Astrocyte of the cerebellum (primary cell): ENCODE results near the gene GAN.

Experiments used
- DNase-seq: peaks from one replicate; pipeline ENCODE4 v3.0.0-alpha.2; 2011; ENCODE audit warnings: low read depth
- H3K4me3 ChIP-seq: 2 replicates; pipeline ENCODE4 v1.5.1; 2011; ENCODE audit warnings: mild to moderate bottlenecking, low read depth, low read length, moderate library complexity
- in situ Hi-C: cut with HindIII; loops from 2 replicates; pipeline ENCODE4 v1.10.0; 2017; ENCODE audit warnings: low sequenced_read_pairs
- TF ChIP-seq, protein P1 (sequence below): IDR thresholded peaks from 2 replicates; pipeline ENCODE4 v1.5.1; 2012; ENCODE audit warnings: low read length, low read depth, moderate library complexity, mild to moderate bottlenecking; ENCODE audit errors: missing control alignments

The GAN gene

DNA sequence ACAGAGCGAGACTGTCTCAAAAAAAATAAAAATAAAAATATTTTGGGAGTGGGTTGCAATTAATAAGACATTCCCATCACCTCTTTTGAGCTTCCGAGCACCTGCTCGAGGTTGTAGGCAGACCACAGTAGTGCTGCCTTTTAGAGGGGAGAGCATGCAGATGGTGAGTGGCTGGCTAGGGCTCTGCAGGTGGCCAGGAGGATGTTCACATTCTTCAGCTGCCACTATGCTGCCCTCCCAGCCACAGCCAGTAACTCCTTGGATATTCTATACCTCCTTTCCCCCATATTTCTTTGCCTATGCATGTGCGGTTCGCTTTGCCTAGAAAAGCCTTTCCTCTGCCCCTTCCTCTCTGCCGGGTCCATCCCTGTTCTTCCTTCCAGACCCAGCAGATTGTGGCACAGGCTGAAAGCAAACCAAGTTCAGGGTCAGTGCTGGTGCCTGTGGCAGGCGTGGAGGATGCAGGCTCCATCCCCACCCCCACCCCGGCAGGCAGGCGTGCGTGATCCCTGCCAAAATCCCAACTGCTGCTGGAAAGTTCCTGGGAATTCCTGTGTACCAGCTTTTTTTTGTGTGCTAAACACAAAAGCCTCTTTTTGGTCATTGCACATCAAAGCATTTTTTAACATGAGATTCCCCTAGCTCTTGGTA lies 96.0 kb downstream of the GAN start:
- no peak for DNase-seq
- TF ChIP-seq, protein P1, sequence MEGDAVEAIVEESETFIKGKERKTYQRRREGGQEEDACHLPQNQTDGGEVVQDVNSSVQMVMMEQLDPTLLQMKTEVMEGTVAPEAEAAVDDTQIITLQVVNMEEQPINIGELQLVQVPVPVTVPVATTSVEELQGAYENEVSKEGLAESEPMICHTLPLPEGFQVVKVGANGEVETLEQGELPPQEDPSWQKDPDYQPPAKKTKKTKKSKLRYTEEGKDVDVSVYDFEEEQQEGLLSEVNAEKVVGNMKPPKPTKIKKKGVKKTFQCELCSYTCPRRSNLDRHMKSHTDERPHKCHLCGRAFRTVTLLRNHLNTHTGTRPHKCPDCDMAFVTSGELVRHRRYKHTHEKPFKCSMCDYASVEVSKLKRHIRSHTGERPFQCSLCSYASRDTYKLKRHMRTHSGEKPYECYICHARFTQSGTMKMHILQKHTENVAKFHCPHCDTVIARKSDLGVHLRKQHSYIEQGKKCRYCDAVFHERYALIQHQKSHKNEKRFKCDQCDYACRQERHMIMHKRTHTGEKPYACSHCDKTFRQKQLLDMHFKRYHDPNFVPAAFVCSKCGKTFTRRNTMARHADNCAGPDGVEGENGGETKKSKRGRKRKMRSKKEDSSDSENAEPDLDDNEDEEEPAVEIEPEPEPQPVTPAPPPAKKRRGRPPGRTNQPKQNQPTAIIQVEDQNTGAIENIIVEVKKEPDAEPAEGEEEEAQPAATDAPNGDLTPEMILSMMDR, result no peak
- in situ Hi-C loops, result no loop called here
- no peak overlapping the region for H3K4me3 ChIP-seq

DNA sequence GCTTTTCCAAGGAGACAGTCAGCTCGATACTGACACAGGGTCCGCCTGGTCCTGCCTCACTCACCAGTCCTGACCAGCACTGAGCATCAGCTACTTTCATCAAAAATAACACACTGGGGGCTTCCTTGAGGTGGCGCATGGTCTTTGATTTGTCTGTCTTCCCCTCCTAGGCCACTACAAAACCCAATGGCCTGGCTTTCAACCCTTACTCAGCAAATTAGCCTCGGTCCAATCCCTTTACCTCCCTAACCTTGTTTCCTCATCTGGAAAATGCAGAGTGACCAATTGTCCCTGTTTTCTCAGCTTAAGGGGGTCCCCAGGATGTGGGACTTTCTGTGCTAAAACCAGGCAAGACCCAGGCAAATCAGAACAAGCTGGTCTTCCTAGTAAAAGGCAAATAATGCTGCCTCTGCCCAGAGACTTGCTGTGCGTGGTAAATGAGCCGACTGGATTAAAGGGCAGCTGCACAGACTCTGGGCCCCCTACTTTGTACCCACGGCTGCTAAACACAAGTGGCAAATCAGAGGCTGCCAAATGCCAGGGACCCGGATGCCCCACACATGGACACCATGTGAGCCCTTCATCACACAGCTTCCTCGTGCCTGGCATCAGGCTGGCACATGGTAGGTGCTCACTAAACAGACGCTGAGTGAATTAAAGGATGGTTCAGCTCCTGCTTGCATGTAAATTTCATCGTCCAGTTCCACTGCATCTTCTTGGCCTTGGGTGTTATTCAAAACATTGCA lies 98.7 kb downstream of the GAN start:
- in situ Hi-C loops, result no loop called here
- TF ChIP-seq, protein P1, result no peak
- H3K4me3 ChIP-seq, result no peak overlapping the region
- no peak for DNase-seq

DNA sequence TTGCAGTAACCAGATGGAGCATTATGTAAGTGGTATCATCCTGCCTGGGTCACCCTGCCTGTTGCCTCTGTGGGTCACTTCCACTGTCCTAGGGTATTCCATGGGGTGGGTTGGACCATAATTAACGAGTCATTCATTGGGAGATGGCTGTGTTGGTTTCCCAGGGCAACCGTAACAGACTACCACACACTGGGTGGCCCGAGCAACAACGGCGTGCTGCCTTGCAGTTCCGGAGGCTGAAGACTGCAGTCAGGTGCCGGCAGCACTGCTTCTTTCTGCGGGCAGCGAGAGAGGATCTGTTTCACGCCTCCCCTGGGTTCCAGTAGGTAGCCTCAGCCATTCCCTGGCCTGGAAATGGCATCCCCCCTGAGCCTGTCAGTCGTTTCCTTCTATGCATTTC lies 101.0 kb downstream of the GAN start:
- TF ChIP-seq, protein P1, result no peak
- DNase-seq, result no peak
- no peak overlapping the region for H3K4me3 ChIP-seq
- in situ Hi-C loops, result no loop called here

DNA sequence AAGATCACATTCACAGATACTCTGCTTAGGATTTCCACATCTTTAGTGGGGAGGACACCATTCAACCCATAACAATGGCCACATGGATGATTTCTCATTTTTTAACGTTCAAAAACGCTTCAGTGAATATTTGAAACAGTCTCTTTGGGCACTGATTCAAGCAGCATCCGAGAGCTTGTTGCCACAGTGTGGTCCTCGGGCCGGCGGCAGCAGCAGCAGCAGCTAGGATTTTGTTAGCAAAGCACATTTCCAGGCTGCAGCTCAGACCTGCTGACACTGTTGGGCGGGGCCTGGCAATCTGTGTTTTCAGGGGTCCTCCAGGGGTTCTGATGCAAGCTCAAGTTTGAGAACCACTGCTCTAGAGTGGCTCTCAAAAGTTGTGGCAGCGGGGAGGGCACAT lies 102.0 kb downstream of the GAN start:
- in situ Hi-C loops, result no loop called here
- H3K4me3 ChIP-seq, result no peak overlapping the region
- TF ChIP-seq, protein P1, result no peak
- DNase-seq, result no peak

DNA sequence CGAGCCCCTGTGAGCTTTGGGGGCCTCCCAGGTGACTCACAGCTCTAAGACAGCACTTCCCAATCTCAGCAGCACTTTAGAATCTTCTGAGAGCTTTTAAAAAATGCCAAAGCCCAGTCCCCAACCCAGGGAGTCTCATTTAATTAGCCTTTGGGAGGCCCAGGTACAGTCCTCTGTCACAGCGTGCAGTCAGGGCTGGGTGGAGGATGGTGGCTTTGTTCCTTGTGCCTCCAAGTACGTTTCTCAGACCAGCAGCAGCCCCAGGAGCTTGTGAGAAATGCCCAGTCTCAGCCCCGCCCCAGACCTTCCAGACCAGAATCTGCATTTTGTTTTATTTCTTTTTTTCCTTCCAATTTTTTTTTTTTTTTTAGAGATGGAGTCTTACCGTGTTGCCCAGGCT lies 102.4 kb downstream of the GAN start:
- DNase-seq, result no peak
- no peak overlapping the region for H3K4me3 ChIP-seq
- TF ChIP-seq, protein P1, result no peak
- in situ Hi-C loops, result no loop called here

DNA sequence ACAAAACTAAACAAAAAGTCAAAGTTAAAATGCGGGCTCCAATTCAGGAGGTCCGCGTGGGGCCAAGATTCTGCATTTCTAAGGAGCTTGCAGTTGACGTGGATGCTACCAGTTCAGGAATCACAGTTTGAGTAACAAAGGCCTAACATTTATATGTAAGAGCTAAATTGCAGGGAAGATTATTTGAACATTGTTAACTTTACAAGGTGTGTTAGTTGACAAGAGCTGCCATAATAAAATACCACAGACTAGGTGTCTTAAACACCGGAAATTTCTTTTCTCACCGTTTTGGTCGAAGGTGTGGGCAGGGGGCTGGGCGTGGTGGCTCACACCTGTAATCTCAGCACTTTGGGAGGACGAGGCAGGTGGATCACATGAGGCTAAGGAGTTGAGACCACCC lies 105.0 kb downstream of the GAN start:
- TF ChIP-seq, protein P1, result no peak
- in situ Hi-C loops, result no loop called here
- no peak for DNase-seq
- no peak overlapping the region for H3K4me3 ChIP-seq
